Panc1 (cell line): ENCODE data around the gene PANK2.
"Not testable (repeated sequence)": the region's sequence is repeated elsewhere in the genome, so short reads cannot be mapped to it uniquely, and the experiment has no call there.

Source experiments
- POLR2AphosphoS5 ChIP-seq: IDR thresholded peaks from 2 replicates; pipeline ENCODE4 v1.6.1; 2012; ENCODE audit warnings: mild to moderate bottlenecking, low read depth, low read length, moderate library complexity
- SIN3A ChIP-seq: IDR thresholded peaks from 2 replicates; pipeline ENCODE4 v1.6.1; 2012; ENCODE audit warnings: low read depth, mild to moderate bottlenecking, low read length, moderate library complexity, borderline replicate concordance; ENCODE audit not compliant: insufficient read depth
- TCF7L2 ChIP-seq: IDR thresholded peaks from 2 replicates; pipeline ENCODE4 v1.6.1; 2011; ENCODE audit warnings: mild to moderate bottlenecking, low read depth, low read length, inconsistent platforms
- TF ChIP-seq, protein P1 (sequence below): fragments of 450-650 bp; IDR thresholded peaks from 2 replicates; pipeline ENCODE4 v1.5.1; 2017; ENCODE audit warnings: mild to moderate bottlenecking
- TF ChIP-seq, protein P2 (sequence below), 2 experiments: IDR thresholded peaks; 2 replicates each; pipeline ENCODE4 v1.6.1; 2011 to 2012; ENCODE audit warnings: low read depth in 2 of 2, control low read depth in 1 of 2, low read length in 1 of 2, mild to moderate bottlenecking in 1 of 2, moderate library complexity in 1 of 2; ENCODE audit not compliant: insufficient read depth in 1 of 2

DNA sequence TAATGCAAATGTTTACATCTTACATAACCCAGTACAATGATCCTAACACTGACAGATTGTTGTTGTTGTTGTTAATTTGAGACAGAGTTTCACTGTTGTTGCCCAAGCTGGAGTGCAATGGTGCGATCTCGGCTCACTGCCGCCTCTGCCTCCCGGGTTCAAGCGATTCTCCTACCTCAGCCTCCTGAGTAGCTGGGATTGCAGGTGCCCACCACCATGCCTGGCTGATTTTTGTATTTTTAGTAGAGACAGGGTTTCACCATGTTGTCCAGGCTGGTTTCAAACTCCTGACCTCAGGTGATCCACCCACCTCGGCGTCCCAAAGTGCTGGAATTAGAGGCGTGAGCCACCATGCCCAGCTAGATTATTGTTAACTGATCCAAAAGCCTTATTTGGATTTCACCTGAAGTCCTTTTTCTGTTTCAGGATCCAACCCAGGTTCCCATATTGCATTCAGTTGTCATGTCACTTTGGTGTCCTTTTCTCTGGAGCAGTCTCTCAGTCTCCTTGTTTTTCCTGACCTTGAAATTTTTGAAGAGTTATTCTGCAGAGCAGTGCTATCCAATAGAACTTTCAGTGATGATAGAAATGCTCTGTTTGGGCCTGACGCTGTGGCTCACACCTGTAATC lies 45.1 kb upstream of the PANK2 start:
- TF ChIP-seq, protein P1, sequence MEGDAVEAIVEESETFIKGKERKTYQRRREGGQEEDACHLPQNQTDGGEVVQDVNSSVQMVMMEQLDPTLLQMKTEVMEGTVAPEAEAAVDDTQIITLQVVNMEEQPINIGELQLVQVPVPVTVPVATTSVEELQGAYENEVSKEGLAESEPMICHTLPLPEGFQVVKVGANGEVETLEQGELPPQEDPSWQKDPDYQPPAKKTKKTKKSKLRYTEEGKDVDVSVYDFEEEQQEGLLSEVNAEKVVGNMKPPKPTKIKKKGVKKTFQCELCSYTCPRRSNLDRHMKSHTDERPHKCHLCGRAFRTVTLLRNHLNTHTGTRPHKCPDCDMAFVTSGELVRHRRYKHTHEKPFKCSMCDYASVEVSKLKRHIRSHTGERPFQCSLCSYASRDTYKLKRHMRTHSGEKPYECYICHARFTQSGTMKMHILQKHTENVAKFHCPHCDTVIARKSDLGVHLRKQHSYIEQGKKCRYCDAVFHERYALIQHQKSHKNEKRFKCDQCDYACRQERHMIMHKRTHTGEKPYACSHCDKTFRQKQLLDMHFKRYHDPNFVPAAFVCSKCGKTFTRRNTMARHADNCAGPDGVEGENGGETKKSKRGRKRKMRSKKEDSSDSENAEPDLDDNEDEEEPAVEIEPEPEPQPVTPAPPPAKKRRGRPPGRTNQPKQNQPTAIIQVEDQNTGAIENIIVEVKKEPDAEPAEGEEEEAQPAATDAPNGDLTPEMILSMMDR = not testable (repeated sequence)
- TF ChIP-seq, protein P2, sequence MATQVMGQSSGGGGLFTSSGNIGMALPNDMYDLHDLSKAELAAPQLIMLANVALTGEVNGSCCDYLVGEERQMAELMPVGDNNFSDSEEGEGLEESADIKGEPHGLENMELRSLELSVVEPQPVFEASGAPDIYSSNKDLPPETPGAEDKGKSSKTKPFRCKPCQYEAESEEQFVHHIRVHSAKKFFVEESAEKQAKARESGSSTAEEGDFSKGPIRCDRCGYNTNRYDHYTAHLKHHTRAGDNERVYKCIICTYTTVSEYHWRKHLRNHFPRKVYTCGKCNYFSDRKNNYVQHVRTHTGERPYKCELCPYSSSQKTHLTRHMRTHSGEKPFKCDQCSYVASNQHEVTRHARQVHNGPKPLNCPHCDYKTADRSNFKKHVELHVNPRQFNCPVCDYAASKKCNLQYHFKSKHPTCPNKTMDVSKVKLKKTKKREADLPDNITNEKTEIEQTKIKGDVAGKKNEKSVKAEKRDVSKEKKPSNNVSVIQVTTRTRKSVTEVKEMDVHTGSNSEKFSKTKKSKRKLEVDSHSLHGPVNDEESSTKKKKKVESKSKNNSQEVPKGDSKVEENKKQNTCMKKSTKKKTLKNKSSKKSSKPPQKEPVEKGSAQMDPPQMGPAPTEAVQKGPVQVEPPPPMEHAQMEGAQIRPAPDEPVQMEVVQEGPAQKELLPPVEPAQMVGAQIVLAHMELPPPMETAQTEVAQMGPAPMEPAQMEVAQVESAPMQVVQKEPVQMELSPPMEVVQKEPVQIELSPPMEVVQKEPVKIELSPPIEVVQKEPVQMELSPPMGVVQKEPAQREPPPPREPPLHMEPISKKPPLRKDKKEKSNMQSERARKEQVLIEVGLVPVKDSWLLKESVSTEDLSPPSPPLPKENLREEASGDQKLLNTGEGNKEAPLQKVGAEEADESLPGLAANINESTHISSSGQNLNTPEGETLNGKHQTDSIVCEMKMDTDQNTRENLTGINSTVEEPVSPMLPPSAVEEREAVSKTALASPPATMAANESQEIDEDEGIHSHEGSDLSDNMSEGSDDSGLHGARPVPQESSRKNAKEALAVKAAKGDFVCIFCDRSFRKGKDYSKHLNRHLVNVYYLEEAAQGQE (IDR thresholded peaks at IDR 0.05; ENCODE audit: insufficient read depth in 1 of 2, low read depth in 2 of 2, low read length in 1 of 2) = not testable (repeated sequence)
- not testable (repeated sequence) for TF ChIP-seq TCF7L2, POLR2AphosphoS5, SIN3A
